Nephron progenitor cell (in vitro differentiated cells): ENCODE data around the gene TCOF1.
"Not testable (repeated sequence)": the region's sequence is repeated elsewhere in the genome, so short reads cannot be mapped to it uniquely, and the experiment has no call there.

Experiments used
- DNase-seq: peaks from one replicate; pipeline ENCODE4 v3.0.0; 2021
- H3K27ac Mint-ChIP-seq: 2 replicates; pipeline ENCODE4 v1.8.0; 2021; ENCODE audit warnings: mild to moderate bottlenecking, moderate library complexity, mixed read lengths
- H3K27me3 Mint-ChIP-seq: 2 replicates; pipeline ENCODE4 v1.8.0; 2021; ENCODE audit warnings: mild to moderate bottlenecking, low read depth, mixed read lengths; ENCODE audit not compliant: poor library complexity
- H3K36me3 Mint-ChIP-seq: 2 replicates; pipeline ENCODE4 v1.8.0; 2021; ENCODE audit warnings: low read depth, mixed read lengths
- H3K4me1 Mint-ChIP-seq: 2 replicates; pipeline ENCODE4 v1.8.0; 2021; ENCODE audit warnings: mixed read lengths
- H3K4me3 Mint-ChIP-seq: 2 replicates; pipeline ENCODE4 v1.8.0; 2021; ENCODE audit warnings: mild to moderate bottlenecking, moderate library complexity, mixed read lengths
- H3K9me3 Mint-ChIP-seq: 2 replicates; pipeline ENCODE4 v1.8.0; 2021; ENCODE audit warnings: mild to moderate bottlenecking, moderate library complexity, mixed read lengths
- CTCF ChIP-seq: fragments of 200-600 bp; sonication (generic); IDR thresholded peaks from 2 replicates; pipeline ENCODE4 v1.5.0; 2021; ENCODE audit warnings: antibody characterized with exemption

TCOF1 gene

GRCh38 chr5:150412319-150413175, 55.0 kb downstream of the TCOF1 start, which contains the start of gene CD74:
Gene CD74 (minus strand): TSS chr5:150412910. CDS start chr5:150412749, 161 bp downstream.
- H3K27me3 Mint-ChIP-seq, result peaks cover 5% of the 10 kb centered on the region
- no peaks in the 10 kb centered on the region for H3K36me3 Mint-ChIP-seq
- peaks cover 41% of the 10 kb centered on the region for H3K4me1 Mint-ChIP-seq
- no peak for TF ChIP-seq CTCF
- peak within 1 kb of the TSS; percentile 97 for H3K27ac Mint-ChIP-seq
- H3K9me3 Mint-ChIP-seq, result no peaks in the 10 kb centered on the region
- H3K4me3 Mint-ChIP-seq, result peak within 1 kb of the TSS; percentile 85
- peak; percentile 74 for DNase-seq

- DNase-seq, result no peak
- TF ChIP-seq CTCF, result no peak
- Mint-ChIP-seq H3K27ac (peak overlapping the region; percentile 97), H3K9me3 (no peaks in the 10 kb centered on the region), H3K4me3 (peak overlapping the region; percentile 85), H3K36me3 (no peaks in the 10 kb centered on the region), H3K27me3 (peaks cover 5% of the 10 kb centered on the region), H3K4me1 (peaks cover 41% of the 10 kb centered on the region)
These were observed 55.8 kb downstream of the TCOF1 start for GRCh38 chr5:150413176-150413901.

GRCh38 chr5:150413902-150414790, 56.6 kb downstream of the TCOF1 start:
- H3K36me3 Mint-ChIP-seq, H3K4me3 Mint-ChIP-seq, DNase-seq, H3K9me3 Mint-ChIP-seq, H3K27me3 Mint-ChIP-seq: not testable (repeated sequence)
- peak overlapping the region; percentile 97 for H3K27ac Mint-ChIP-seq
- H3K4me1 Mint-ChIP-seq, result peaks cover 44% of the 10 kb centered on the region

GRCh38 chr5:150419630-150420270, 62.3 kb downstream of the TCOF1 start:
- H3K4me3 Mint-ChIP-seq, result no peak overlapping the region
- no peak for TF ChIP-seq CTCF
- peaks cover 3% of the 10 kb centered on the region for H3K9me3 Mint-ChIP-seq
- peaks cover 5% of the 10 kb centered on the region for H3K27me3 Mint-ChIP-seq
- peak overlapping the region; percentile 13 for H3K27ac Mint-ChIP-seq
- no peak for DNase-seq
- H3K36me3 Mint-ChIP-seq, result no peaks in the 10 kb centered on the region
- peaks cover 15% of the 10 kb centered on the region for H3K4me1 Mint-ChIP-seq

- peaks cover 15% of the 10 kb centered on the region for H3K4me1 Mint-ChIP-seq
These were observed 64.6 kb downstream of the TCOF1 start for GRCh38 chr5:150422075-150422474.

More at GRCh38 chr5:150422075-150422474, 64.6 kb downstream of the TCOF1 start:
- no peak for DNase-seq
- Mint-ChIP-seq H3K36me3 (no peaks in the 10 kb centered on the region), H3K9me3 (peaks cover 3% of the 10 kb centered on the region), H3K27me3 (no peaks in the 10 kb centered on the region), H3K4me3 (no peak overlapping the region), H3K27ac (no peak overlapping the region)
- TF ChIP-seq CTCF, result no peak
